Lower leg skin (tissue), 3 donors: ENCODE measurements around the gene SNX25.

ENCODE experiments used
- CTCF ChIP-seq, 3 donors: fragments of 450-650 bp; IDR thresholded peaks; one replicate each; pipeline ENCODE4 v1.5.1; 2016; ENCODE audit warnings: antibody characterized with exemption in 3 of 3, mild to moderate bottlenecking in 3 of 3, moderate library complexity in 2 of 3
- POLR2A ChIP-seq, 2 donors: fragments of 450-650 bp; IDR thresholded peaks; one replicate each; pipeline ENCODE4 v1.6.1; 2016 to 2017; ENCODE audit warnings: antibody characterized with exemption in 2 of 2, mild to moderate bottlenecking in 1 of 2, moderate library complexity in 1 of 2

GRCh38 chr4:185263419-185263818 is 54.0 kb downstream of the SNX25 start:
- TF ChIP-seq CTCF (IDR thresholded peaks at IDR 0.05) (no peak), POLR2A (IDR thresholded peaks at IDR 0.05) (no peak)
